HL-60 (cell line): Measurements from ENCODE around the gene MRPL17.

Experiments used
- CTCF ChIP-seq: IDR thresholded peaks from one replicate; pipeline ENCODE4 v1.5.1; 2011; ENCODE audit warnings: low read length, control low read depth, inconsistent platforms; ENCODE audit not compliant: insufficient read depth
- GABPA ChIP-seq: IDR thresholded peaks from 2 replicates; pipeline ENCODE4 v1.6.1; 2012; ENCODE audit warnings: low read depth
- POLR2AphosphoS5 ChIP-seq: IDR thresholded peaks from 2 replicates; pipeline ENCODE4 v1.6.1; 2012; ENCODE audit warnings: low read depth
- REST ChIP-seq: IDR thresholded peaks from 2 replicates; pipeline ENCODE4 v1.6.1; 2012; ENCODE audit warnings: low read depth; ENCODE audit not compliant: insufficient replicate concordance
- SPI1 ChIP-seq: IDR thresholded peaks from 2 replicates; pipeline ENCODE4 v1.6.1; 2012; ENCODE audit warnings: low read depth, mild to moderate bottlenecking, borderline replicate concordance

GRCh38 chr11:6693342-6694228, 10.4 kb upstream of the MRPL17 start:
- no peak for TF ChIP-seq GABPA
- no peak for TF ChIP-seq POLR2AphosphoS5
- no peak for TF ChIP-seq REST
- TF ChIP-seq CTCF = no peak
- TF ChIP-seq SPI1 = no peak
